AG04450 (cell line): ENCODE measurements around the gene CDC42BPB. TPM values are rescaled to one million over a fixed set of nuclear protein-coding genes. Genes with fewer than 3 reads are reported as not detected.

Source experiments
- CTCF ChIA-PET: fragments of 300-600, 350-600 bp; formaldehyde crosslinking; extraction: SDS; loops from one replicate; lab custom pipeline; 2022; ENCODE audit warnings: antibody characterized with exemption, inconsistent platforms; lab: Charles Lee
- POLR2A ChIA-PET: fragments of 350-600 bp; formaldehyde crosslinking; extraction: SDS; loops from one replicate; lab custom pipeline; 2021; ENCODE audit warnings: antibody characterized with exemption, inconsistent platforms; lab: Yijun Ruan, JAX
- DNase-seq: peaks from one replicate; pipeline ENCODE4 v3.0.0-alpha.2; 2011; ENCODE audit warnings: low read depth, low spot score
- H3K27ac ChIP-seq: one replicate; pipeline ENCODE4 v1.5.1; 2012; ENCODE audit warnings: low read depth, low read length, control low read depth
- H3K27me3 ChIP-seq: one replicate; pipeline ENCODE4 v1.6.0; 2012; ENCODE audit warnings: low read length; ENCODE audit not compliant: control insufficient read depth, insufficient read depth
- H3K4me3 ChIP-seq: 2 replicates; pipeline ENCODE4 v1.5.1; 2011; ENCODE audit warnings: mild to moderate bottlenecking, low read depth, low read length, control low read depth
- H3K9me3 ChIP-seq: 2 replicates; pipeline ENCODE4 v1.5.1; 2012; ENCODE audit warnings: low read length; ENCODE audit not compliant: control insufficient read depth, insufficient read depth
- CTCF ChIP-seq: IDR thresholded peaks from 2 replicates; pipeline ENCODE4 v1.5.1; 2011; ENCODE audit warnings: low read depth, low read length, control low read depth, inconsistent platforms
- polyA plus RNA-seq: library from polyadenylated mRNA; depleted of rRNA; stranded (reverse); fragments of >200 nt; gene quantifications from 2 replicates; pipeline ENCODE4 v1.2.3, GENCODE V29; 2011

The CDC42BPB gene
- polyA plus RNA-seq, 1 experiment: 57.0 TPM

DNA sequence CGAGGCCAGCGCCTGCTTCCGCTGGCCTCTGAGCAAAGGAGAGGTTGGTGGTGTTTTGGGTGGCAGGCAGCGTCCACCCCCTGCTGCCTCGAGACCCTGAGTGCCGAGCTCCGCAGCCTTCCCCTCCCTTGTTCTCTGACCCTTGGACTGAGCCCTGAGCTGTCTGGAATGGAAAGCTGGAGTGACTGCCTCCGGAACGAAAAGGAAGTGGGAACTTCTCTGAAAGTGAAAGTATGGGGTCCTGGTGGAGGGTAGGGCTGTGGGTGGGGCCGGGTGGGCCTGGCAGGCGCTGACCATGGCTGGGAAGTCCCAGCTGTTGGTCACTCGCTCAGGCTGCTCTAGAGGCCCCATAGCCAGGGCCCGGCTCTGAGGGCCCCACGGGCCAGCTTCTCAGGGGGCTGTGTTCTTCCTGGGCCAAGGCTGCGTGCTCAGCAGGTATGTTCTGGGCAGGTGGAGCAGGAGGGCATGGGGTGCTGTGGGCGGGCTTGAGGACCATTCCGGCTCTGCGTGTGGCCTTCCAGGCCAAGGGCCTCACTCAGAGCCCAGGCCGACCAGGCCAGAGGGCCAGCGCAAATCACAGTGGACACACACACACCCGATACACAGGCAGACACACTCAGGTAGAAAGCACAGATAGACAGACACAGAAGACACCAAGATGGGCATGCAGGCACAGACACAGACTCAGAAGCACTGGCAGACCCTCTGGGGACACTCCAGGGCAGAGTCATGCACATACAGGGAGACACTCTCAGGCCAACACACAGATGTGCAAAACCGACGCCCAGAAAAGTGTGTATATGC lies 37.3 kb upstream of the CDC42BPB start, which contains the start of gene EXOC3L4:
EXOC3L4 (plus strand) TSS at position 320 of the 804 bp plus-strand sequence. CDS start 5,495 bp downstream, outside the sequence.
- peaks cover 20% of the 10 kb centered on the region for H3K27me3 ChIP-seq
- DNase-seq: no peak
- POLR2A ChIA-PET: no interaction called here
- no peak for TF ChIP-seq CTCF
- no peak within 1 kb of the TSS for H3K4me3 ChIP-seq
- no peak within 1 kb of the TSS for H3K27ac ChIP-seq
- CTCF ChIA-PET: interaction anchor here (3.4 kb wide), 1 partner anchor 10 kb away, joined by 22 read pairs; no protein-coding TSS in a partner anchor
- H3K9me3 ChIP-seq: peaks cover 5% of the 10 kb centered on the region; the same call in 1 of the 2 replicates

DNA sequence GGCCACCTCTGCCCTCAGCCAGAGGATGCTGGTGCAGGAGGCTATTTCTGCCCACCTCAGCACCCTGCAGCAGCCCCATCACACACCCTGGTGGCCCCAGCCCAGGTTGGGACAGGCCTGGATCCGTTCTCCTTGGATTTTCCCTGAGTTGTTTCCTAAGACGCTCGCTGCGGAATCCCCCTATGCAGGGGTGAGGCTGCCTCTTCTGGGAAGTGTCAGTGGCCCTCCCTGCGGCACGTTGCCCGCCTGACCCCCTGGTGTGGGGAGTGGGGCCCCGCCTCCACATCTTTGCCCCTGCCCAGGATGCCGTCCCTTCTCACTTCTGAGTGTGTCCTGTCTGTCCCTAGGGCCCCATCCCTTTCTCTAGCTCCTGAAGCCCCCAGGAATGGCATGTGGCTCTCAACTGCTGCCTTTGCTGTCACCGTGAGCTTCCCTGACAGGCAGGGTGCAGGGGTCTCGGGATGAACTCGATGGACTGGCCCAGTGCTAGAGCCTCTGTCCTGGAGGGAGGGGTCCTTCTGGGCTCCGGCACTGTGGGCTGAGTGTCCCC lies 36.6 kb upstream of the CDC42BPB start:
- H3K9me3 ChIP-seq: peaks cover 5% of the 10 kb centered on the region; the same call in 1 of the 2 replicates
- no peak overlapping the region for H3K27ac ChIP-seq
- DNase-seq: no peak
- no peak for TF ChIP-seq CTCF
- H3K27me3 ChIP-seq: peaks cover 20% of the 10 kb centered on the region
- ChIA-PET POLR2A (no interaction called here), CTCF (interaction anchor here (3.4 kb wide), 1 partner anchor 11 kb away, joined by 22 read pairs; no protein-coding TSS in a partner anchor)
- H3K4me3 ChIP-seq: no peak overlapping the region

- Histone ChIP-seq H3K27ac (no peak overlapping the region), H3K4me3 (peak overlapping the region; percentile 43), H3K27me3 (peaks cover 13% of the 10 kb centered on the region), H3K9me3 (peaks cover 5% of the 10 kb centered on the region; the same call in 1 of the 2 replicates)
- CTCF ChIA-PET: interaction anchor here (0.6 kb wide), 1 partner anchor 15 kb away, joined by 4 read pairs; no protein-coding TSS in a partner anchor
- DNase-seq: no peak
- POLR2A ChIA-PET: no interaction called here
- no peak for TF ChIP-seq CTCF
These were observed 34.5 kb upstream of the CDC42BPB start for GRCh38 chr14:103091883-103092222.

GRCh38 chr14:103091041-103091882 lies 33.9 kb upstream of the CDC42BPB start:
- POLR2A ChIA-PET: no interaction called here
- no peak for DNase-seq

More at GRCh38 chr14:103091041-103091882, 33.9 kb upstream of the CDC42BPB start:
- no peak overlapping the region for H3K27ac ChIP-seq
- peak; percentile 39 for TF ChIP-seq CTCF
- peaks cover 5% of the 10 kb centered on the region; the same call in 1 of the 2 replicates for H3K9me3 ChIP-seq
- H3K27me3 ChIP-seq: peaks cover 14% of the 10 kb centered on the region
- H3K4me3 ChIP-seq: peak overlapping the region; percentile 43
- CTCF ChIA-PET: no interaction called here
